Renal pelvis (tissue), 4 donors: ENCODE data around the gene CROCC2. TPM values are rescaled to one million over a fixed set of nuclear protein-coding genes. Genes with fewer than 3 reads are reported as not detected.

Experiments used
- DNase-seq: peaks from one replicate; pipeline ENCODE4 v3.0.0-alpha.2; 2013
- polyA plus RNA-seq, 3 donors: library from polyadenylated mRNA; unstranded; fragments of 120-200 nt; gene quantifications; one replicate each; pipeline ENCODE4 v1.2.1, GENCODE V29; 2013; ENCODE audit not compliant: insufficient read length in 3 of 3

The CROCC2 gene
- polyA plus RNA-seq, 3 donors, result 0.04 to 0.07 (median 0.06) TPM

DNA sequence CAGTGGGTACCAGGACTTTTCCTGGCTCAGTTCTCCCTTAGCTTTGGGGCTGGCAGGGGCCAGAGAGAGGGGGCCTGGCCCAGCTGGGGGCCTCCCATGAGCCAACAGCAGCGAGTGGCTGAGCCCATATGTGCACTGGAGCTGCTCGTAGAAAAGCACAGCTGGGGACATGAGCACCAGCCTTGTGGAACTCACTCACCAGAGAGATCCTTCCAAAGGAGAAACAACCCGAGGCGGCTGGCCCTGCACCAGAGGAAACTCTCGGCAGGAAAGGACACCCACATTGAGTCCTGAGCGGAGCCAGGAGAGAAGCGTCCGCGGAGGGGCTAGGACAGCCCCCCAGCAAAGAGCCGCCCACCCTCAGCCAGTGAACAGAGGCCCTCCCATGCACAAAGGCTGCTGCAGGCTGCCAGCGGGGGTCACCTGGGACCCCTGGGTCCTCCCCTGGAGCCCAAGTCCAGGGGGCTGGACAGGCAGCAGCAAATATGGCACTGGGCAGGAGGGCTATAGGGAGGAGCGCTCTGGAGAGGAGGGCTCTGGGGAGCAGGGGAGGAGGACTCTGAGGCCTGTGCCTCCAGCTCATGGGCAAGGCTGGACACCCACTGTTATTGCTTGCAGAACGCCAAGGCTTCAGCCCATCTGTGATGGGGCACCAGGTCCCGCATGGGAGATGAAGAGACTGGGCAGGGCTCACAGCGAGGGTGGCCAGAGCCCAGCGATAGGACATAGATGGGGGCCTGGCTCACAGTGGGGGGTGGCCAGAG lies 50.2 kb downstream of the CROCC2 start:
- DNase-seq, result no peak

DNA sequence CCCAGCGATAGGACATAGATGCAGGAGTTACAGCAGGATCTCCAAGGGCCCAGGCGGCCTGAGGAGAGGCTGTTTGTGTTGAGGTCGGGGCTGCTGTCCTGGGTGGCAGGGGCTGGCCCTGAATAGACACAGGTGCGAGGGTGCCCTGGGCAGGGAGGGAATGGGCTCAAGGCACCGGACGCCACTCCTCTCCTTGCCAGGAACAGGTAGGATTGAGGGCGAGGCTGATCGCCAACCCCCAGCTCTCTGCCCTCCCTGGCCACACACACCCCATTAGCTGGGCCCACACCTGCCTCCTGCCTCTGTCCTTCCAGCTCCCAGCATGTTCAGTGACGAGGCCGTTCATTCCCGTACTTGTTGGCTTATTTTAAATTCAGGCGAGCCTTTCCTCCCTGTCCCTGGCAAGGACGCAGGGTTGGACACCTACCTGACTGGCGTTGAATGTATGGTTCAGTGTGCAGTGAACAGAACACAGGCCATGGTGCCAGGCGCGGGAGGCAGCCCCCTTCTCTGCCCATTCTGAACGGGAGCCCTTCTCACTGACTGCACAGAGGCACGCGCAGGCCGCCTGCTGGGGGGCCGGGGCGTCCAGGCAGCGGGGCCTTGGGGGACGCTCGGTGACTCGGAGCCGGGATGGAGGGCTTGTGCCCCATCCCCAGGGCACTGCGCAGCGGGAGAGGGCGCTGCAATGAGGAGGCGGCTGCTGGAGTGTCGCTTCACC lies 51.0 kb downstream of the CROCC2 start:
- DNase-seq, result no peak

DNA sequence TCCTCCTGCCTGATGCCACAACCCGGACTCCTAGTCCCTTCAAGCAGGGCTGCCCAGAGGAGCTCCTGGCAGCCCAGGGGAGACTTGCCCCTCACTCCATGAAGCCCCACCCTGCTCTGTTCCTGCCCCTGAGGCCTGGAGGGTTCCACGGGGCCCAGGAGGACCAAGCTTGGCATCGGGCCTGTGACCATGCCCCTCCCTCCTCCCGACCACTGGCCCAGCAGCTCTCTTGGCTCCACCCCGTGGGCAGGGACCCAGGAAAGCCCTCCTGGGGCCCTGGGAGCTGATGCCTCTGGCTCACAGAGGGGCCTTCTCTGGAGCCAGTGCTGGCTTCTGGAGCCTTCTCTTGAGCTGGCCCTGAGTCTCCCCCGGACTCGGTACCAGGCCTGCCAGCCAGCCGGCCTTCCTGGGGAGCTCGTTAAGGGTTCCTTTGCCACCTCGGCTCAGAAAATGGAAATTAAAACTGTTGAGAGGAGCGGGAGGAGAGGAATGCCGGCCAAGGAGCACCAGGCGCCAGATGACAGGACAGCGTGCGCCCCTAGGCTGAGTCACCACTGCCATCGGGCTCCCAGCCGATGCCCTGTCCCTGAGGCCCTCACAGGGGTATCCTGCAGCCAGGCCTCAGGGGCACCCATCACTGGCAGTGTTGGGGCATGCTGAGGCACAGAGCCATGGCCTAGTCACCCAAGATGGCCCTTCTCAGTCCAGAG lies 51.7 kb downstream of the CROCC2 start:
- DNase-seq, result no peak

DNA sequence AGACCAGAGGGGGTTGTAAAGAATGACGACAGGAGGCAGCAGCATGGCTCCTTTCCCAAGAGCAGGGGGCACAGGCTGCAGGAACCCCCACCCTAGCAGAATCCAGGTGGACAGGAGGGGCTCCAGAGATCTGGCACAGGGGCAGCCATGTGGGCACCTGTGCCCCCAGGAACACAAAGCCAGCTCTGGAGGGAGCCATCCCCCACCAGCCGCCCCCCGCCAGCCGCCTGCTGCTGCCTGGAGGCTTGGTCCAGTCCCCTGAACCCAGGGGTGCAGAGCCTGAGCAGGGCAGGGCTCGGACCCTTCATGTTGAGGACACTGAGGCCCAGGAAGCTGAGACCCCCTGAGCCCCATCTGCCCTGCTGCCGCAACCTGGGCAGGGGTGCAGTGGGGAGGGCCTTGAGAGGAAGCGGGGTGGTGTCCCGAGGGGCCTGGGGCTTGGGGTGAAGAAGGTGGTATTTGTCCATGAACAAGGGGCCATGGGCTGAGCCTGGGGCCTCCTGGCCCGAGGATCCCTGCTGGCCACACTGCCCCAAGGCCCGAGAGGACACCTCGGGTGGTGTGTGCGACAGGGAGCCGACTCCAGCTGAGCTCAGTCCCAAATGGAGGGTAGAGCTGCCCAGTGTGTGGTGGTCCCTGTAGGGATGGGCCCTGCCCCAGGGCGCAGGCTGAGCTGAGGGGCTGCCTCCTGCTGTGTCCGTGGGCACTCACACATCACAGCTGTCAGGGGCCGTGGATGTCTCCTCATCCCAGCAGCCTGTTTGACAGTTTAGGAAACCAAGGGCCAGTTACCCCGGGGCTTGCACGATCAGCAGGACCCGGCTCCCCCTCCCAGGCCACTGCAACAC lies 52.5 kb downstream of the CROCC2 start:
- no peak for DNase-seq

DNA sequence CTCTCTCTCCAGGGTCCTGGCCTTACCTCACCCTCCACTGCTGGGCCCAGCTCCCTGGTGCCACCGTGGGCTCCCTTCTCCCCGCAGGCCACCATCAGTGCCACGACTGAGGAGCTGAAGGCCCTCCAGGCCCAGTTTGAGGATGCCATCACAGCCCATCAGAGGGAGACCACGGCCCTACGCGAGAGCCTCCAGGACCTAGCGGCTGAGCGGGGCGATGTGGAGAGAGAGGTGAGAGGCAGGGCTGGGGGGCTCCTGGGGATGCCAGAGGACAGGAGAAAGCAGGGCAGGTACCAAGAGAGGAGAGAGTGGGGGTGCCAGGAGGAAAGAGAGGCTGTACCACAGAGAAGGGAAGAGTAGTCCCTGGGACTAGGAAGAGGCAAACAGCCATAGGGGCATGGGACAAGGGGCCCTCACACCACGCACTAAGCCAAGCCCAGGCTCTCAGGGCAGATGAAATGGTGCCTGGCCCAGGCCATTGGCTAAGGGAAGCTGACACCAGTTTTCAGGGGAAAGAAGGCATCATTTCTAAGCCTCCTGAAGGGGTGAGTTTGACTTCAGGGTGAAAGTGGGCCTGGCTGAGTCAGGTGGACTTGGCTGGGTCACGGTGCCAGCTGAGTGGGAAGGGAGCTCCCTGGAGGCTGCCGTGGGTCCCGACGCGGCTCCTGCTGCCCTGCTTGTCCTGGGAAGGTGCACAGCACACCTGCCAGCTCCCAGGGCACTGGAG lies 53.2 kb downstream of the CROCC2 start:
- DNase-seq, result no peak

DNA sequence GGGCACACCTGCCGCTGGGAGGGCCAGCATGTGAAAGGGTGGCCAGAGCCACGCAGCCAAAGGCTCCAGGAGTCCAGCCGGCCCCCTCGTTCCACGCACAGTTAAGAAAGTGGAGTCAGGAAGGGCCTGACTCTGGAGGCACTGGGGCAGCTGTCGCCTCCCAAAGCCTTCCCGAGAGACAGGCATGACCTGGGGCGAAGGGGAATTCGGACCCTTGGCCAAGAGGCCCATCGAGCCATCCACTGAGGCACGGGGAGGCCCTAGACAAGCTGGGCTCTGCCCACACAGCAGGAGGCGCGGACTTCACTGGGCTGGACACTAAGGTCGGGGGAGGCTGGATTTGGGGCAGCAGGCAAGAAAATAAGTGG lies 53.8 kb downstream of the CROCC2 start:
- no peak for DNase-seq

DNA sequence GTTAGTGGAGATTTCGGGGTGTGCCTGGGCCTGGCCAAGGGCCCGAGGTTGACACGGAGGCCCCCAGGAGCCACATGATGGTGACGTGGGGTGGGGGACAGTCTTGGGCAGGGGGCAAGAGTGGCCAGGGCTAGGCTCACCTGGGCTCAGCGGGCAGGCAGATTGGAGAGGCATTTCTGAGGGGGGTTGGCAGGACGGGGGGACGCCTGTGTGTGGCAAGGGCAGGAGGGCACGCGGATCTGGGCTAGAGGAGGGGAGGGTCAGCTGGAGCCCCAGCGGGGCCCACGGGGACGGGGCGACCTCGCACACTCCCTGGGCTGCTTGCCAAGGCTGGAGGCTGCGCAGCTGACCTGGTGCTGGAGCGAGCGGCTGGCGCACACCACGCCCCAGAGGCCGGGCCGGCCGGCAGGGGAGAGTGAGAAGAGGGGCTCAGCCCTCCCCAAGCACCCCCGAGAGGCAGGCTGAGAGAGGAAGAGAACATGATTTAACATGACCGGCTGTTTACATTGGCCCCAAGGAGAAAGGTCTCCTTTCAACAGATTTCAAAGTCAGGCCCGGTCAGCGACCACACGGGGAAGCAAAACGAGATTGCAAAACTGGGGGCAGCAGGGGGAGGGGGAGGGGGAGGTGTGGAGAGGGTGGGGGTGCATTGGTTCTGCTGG lies 54.3 kb downstream of the CROCC2 start:
- peak; percentile 85 for DNase-seq

DNA sequence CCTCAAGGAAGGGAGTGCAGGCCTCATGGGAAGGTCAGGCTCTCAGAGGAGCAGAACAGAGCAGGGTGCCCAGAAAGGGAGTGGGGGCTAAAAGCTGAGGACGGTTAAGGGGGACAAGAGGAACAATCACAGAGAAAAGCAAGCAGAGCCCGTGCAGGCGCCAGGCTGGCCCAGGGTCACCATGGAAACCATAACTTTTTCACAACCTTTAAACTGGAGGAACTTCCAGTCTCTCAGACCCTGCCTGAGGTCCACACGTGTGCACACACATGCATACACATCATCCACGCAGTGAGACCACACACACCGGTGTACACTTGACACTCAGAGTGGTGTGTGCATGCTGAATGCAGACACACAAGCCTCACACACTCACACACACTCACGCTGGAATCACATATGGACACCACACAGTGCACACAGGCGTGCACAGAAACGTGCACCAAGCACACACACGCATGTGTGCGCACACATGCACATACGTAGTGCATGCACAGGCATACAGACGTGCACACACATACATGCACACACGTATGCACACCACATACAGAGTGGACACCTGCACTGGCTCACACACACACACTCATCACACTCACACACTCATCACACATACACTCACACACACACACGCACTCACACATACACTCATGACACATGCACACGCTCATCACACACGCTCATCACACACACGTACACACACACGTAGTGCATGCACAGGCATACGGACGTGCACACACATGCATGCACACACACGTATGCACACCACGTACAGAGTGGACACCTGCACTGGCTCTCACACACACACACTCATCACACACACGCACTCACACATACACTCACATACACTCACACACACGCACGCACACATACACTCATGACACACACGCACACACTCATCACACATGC lies 55.1 kb downstream of the CROCC2 start:
- DNase-seq, result peak; percentile 62

DNA sequence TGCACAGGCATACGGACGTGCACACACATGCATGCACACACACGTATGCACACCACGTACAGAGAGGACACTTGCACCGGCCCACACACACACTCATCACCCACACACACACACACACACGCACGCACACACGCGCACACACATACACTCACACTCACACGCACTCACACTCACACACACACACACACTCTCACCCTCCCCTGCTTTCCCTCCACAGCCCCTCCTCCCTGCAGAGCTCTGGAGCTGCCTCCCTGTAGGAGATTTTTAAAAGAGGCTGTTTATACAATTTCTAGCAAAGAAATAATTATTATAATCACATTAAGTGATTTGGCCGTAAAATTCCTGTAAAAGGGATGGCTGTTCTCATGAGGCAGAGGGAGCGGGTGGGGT lies 55.8 kb downstream of the CROCC2 start:
- no peak for DNase-seq

DNA sequence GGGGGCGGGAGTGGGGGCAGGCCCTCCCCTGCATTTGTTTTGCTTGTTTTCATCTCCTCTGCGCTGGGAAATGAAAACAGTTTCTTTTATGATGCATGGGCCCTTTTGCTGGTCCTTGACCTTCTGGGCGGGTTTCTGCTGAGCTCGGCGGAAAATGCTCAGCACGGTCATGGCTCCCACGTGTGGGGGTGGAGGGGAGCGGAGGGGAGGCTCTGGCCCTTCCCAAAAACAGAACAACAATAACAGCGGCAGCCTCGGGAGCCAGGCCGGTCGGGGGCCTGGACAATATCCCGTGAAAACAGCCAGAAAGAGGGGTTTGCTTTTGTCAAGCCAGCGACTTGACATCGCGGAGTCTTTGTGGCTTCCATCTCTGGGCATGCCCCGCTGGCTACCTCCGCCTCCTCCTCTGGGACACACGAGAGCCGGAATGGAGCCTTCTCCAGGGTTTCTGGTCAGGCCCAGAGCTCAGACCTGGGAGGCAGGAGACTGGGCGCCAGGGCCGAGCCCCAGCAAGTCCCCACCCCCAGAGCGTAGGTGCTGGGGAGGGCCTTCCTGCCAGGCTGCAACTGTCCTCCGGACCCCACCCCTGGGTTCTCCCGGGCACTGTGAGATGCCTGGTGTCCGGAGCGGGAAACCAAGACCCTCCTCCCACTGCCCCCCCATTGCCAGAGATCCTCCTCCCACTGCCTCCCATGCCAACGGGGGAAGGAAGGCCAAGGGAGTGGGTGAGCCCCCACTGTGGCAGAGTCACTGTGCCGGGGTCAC lies 56.3 kb downstream of the CROCC2 start:
- peak; percentile 88 for DNase-seq

DNA sequence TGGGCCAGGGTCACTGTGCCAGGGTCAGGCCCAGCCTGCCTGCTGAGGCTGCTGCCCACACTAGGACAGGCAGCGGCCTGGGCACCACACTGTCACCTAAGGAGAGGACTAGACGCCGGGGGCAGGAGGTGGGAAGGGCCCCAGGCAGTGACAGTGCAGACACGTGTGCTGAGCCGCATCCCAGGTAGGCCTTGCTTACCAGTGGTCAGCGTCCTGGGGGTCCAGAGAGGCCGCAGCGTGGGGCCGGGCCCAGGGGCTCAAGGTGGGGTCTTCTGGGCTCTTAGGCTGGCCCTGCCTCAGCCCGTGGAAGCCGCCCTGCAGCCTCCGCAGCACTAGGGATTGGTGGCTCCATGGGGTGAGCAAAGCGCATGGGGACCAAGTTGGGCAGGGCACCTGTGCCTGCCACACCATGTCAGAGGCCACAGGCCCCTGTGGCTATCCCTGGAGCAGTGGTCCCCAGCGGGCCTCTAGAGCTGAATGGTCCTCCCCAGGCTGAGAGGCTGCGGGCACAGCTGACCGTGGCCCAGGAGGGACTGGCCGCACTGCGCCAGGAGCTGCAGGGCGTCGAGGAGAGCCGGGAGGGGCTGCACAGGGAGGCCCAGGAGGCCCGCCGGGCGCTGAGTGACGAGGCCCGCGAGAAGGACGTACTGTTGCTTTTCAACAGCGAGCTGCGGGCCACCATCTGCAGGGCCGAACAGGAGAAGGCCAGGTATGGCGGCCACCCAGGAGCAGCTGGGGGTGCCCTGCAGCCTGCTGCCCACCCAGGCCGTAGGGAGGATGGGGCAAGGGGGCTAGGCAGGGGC lies 57.1 kb downstream of the CROCC2 start:
- no peak for DNase-seq

DNA sequence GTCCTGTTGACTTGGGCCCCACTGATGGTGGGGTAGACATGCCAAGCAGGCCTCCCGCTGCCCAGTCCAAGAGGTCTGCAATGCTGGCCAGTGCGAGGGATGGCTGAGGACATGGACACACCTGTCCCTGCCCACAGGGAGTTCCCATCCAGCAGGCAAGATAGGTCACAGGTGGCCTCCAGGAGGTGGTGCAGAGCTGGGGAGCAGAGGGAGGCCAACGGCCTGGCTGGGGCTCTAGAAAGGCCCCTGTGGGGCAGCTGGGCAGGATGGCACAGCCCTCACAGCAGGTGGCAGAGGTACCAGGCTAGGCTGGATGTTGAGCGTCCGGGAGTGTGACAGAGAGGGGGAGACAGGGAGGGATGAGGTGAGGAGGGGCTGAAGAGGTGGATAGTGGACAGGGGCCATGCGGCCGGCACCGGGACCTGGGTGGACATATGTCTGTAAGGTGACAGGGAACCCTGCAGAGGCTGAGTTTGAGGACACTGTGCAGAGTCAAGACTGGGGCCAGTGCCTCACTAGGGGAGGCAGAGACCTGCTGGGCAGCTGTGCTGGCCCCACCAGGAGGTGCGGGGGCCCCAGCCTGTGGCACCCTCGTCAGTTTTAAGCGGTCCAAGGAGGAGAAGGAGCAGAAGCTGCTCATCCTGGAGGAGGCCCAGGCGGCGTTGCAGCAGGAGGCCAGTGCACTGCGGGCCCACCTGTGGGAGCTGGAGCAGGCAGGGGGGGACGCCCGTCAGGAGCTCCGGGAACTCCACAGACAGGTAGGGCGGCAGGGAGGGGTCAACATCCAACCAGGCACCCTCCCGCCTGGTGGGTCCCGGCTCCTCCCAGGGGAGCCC lies 58.0 kb downstream of the CROCC2 start:
- DNase-seq, result no peak

DNA sequence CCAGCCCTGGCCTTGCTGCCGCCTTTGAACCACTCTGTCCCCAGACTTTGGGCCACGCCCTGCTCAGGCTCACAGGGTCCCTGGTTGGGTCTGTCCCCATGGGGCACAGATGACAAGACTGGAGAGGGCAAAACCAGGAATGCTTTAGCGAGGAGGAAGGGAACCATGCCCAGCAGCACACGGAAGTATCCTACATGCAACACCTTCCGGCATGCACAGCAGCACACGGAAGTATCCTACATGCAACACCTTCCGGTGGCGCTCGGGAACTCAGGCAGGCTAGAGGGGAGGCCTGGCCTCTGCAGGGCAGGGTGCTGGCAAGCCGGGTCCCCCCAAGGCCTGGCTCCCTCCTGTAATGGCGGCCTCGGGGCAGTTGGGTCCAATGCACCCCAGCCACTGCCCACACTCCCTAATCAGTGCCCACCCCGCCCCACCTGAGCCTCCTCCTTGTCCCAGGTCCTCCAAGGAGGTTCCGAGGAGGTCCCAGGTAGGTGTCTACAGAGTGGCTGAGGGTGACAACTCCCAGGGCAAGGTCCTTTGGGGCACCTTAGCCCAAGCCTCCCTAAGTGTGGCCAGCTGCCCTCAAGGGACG lies 58.7 kb downstream of the CROCC2 start:
- no peak for DNase-seq

DNA sequence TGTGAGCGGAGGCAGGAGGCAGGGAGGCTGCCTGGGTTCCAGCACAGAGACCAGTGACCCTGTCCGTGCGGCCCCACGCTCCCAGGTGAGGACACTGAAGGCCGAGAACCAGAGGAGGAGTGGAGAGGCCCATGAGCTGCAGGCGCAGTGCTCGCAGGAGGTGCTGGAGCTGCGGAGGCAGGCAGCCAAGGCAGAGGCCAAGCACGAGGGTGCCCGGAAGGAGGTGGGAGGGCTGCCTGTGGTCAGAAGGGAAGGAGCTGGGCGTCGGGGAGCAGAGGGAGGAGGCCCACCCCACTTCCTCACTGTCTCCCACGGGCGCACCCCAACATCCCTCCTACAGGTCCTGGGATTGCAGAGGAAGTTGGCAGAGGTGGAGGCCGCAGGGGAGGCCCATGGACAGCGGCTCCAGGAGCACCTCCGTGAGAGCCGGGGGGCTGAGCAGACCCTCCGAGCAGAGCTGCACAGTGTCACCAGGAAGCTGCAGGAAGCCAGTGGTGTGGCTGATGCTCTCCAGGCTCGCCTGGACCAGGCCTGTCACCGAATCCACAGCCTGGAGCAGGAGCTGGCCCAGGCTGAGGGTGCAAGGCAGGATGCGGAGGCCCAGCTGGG lies 59.3 kb downstream of the CROCC2 start:
- no peak for DNase-seq

DNA sequence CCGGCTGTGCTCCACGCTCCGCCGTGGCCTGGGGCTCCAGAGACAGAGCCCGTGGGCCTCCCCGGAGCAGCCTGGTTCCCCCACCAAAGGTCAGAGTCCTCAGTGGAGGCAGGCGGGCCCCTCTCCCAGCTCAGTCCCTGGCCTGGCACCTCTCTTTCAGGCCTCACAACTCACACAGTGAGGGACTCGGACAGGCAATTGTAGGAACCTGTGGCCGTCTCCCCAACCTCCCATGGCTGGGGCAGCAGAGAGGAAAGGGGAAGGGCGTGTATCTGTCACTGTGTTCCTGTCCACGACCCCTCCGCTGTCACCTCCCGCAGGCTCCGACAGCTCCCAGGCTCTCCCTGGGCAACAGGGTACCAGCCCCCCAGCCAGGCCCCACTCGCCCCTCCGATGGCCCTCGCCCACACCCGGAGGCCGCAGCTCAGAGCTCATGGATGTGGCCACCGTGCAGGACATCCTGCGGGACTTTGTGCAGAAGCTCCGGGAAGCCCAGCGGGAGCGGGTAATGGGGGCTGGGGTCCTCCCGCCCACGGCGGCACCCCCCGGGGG lies 59.8 kb downstream of the CROCC2 start:
- no peak for DNase-seq

DNA sequence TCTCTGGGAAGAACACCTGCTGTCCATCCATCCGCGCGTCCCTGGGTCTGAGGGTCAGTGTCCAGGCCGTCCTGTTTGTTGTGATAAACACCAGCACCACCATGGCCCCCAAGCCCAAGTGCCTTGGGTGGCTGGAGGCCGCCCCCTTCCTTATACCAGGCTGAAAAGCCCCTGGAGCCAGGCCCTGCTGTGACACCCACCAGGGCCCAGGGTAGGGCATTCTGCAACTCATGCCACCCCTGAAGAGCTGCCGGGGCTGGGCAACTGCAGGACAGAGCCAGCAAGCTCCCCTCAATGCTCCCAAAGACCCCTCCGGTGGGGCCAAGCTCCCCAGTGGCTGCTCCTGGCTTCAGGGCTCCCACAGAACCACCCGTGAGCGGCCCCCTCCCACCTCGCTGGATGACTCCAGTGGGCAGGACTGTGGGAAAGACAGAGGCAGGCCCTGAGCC lies 60.3 kb downstream of the CROCC2 start:
- DNase-seq, result no peak
